SW480 (cell line): ENCODE data around the gene LRP5.
A peak's percentile ranks its signal among the peaks of the same experiment; 100 is the strongest.
"Not testable (repeated sequence)": the region's sequence is repeated elsewhere in the genome, so short reads cannot be mapped to it uniquely, and the experiment has no call there.

ENCODE experiments used
- DNase-seq: peaks from one replicate; pipeline ENCODE4 v3.0.0-alpha.2; 2016; ENCODE audit warnings: low spot score

The LRP5 gene

GRCh38 chr11:68423481-68423880, 111.1 kb downstream of the LRP5 start:
- DNase-seq, result no peak

GRCh38 chr11:68424101-68424632, 111.8 kb downstream of the LRP5 start:
- DNase-seq, result no peak

GRCh38 chr11:68424981-68425865, 112.8 kb downstream of the LRP5 start:
- DNase-seq, result no peak

- no peak for DNase-seq
These were observed 113.5 kb downstream of the LRP5 start for GRCh38 chr11:68425866-68426380.

- DNase-seq, result no peak
These were observed 117.3 kb downstream of the LRP5 start for GRCh38 chr11:68429661-68430060.

- no peak for DNase-seq
These were observed 118.0 kb downstream of the LRP5 start for GRCh38 chr11:68430384-68430783.

GRCh38 chr11:68430801-68431200, 118.4 kb downstream of the LRP5 start:
- peak; percentile 87 for DNase-seq

- no peak for DNase-seq
These were observed 119.7 kb downstream of the LRP5 start for GRCh38 chr11:68431984-68432645.

- DNase-seq, result no peak
These were observed 120.5 kb downstream of the LRP5 start for GRCh38 chr11:68432874-68433273.

GRCh38 chr11:68433541-68433940, 121.2 kb downstream of the LRP5 start:
- DNase-seq, result no peak

GRCh38 chr11:68434159-68434558, 121.8 kb downstream of the LRP5 start:
- DNase-seq, result not testable (repeated sequence)

- DNase-seq, result no peak
These were observed 123.9 kb downstream of the LRP5 start for GRCh38 chr11:68436162-68436888.

- peak; percentile 25 for DNase-seq
These were observed 124.9 kb downstream of the LRP5 start for GRCh38 chr11:68436985-68437926.

GRCh38 chr11:68437927-68438657, 125.7 kb downstream of the LRP5 start:
- DNase-seq, result no peak

- no peak for DNase-seq
These were observed 126.4 kb downstream of the LRP5 start for GRCh38 chr11:68438658-68439259.

- no peak for DNase-seq
These were observed 127.1 kb downstream of the LRP5 start for GRCh38 chr11:68439355-68440065.

GRCh38 chr11:68440224-68440623, 127.8 kb downstream of the LRP5 start:
- no peak for DNase-seq

- no peak for DNase-seq
These were observed 129.3 kb downstream of the LRP5 start for GRCh38 chr11:68441466-68442230.
